K562 (cell line): Measurements from ENCODE around the gene GYS1. TPM values are rescaled to one million over a fixed set of nuclear protein-coding genes. Genes with fewer than 3 reads are reported as not detected.

Source experiments
- ATF2 ChIP-seq: sonication (generic); formaldehyde crosslinking; IDR thresholded peaks from 2 replicates; pipeline ENCODE4 v1.8.1; 2022; ENCODE audit warnings: missing genetic modification reagents
- BCLAF1 ChIP-seq, 2 experiments: fragments of 450-650 bp in 1 of 2; IDR thresholded peaks; 2 replicates each; pipeline ENCODE4 v1.6.1; 2011 to 2017; ENCODE audit warnings: low read depth in 2 of 2, antibody characterized with exemption in 1 of 2, borderline replicate concordance in 1 of 2, low read length in 1 of 2, mild to moderate bottlenecking in 1 of 2, mixed read lengths in 1 of 2; ENCODE audit not compliant: control insufficient read depth in 1 of 2
- HNRNPL ChIP-seq: fragments of 200-400 bp; formaldehyde crosslinking; IDR thresholded peaks from 2 replicates; pipeline ENCODE4 v1.6.1; 2017; ENCODE audit warnings: low read depth, mild to moderate bottlenecking, low read length
- KLF16 ChIP-seq: IDR thresholded peaks from 2 replicates; pipeline ENCODE4 v1.6.1; 2016; ENCODE audit warnings: antibody characterized with exemption
- MEF2D ChIP-seq: conservative IDR thresholded peaks from 2 replicates; pipeline ENCODE4 v1.6.1; 2016; ENCODE audit warnings: low read depth, missing genetic modification characterization, missing compliant biosample characterization
- MTA1 ChIP-seq: fragments of 450-650 bp; IDR thresholded peaks from 2 replicates; pipeline ENCODE4 v1.6.1; 2017; ENCODE audit warnings: borderline replicate concordance
- MYBL2 ChIP-seq, 2 experiments: fragments of 450-650 bp in 1 of 2; sonication (generic) in 1 of 2; formaldehyde crosslinking in 1 of 2; IDR thresholded peaks; 2 replicates each; pipeline versions ENCODE4 v1.6.1 to v1.8.1; 2017 to 2022; ENCODE audit warnings: borderline replicate concordance in 1 of 2, inconsistent platforms in 1 of 2, low read depth in 1 of 2, mild to moderate bottlenecking in 1 of 2, missing genetic modification reagents in 1 of 2, moderate library complexity in 1 of 2
- POLR3G ChIP-seq: IDR thresholded peaks from 2 replicates; pipeline ENCODE4 v1.6.1; 2011; ENCODE audit not compliant: insufficient read length, insufficient replicate concordance; ENCODE audit errors: extremely low read depth
- PRMT5 ChIP-seq: sonication (generic); formaldehyde crosslinking; IDR thresholded peaks from 2 replicates; pipeline ENCODE4 v1.5.0; 2020; ENCODE audit warnings: missing genetic modification reagents
- SMAD4 ChIP-seq: fragments of 250-450 bp; sonication (Bioruptor Pico); conservative IDR thresholded peaks from 2 replicates; pipeline ENCODE4 v1.8.0; 2021; ENCODE audit warnings: inconsistent platforms, mild to moderate bottlenecking, moderate library complexity
- STAT5B ChIP-seq: fragments of 250-450 bp; sonication (Bioruptor Pico); IDR thresholded peaks from 2 replicates; pipeline ENCODE4 v1.8.0; 2021; ENCODE audit warnings: mild to moderate bottlenecking, inconsistent platforms
- SUPT5H ChIP-seq: fragments of 450-650 bp; IDR thresholded peaks from 2 replicates; pipeline ENCODE4 v1.6.1; 2016
- TGIF2 ChIP-seq: sonication (generic); formaldehyde crosslinking; IDR thresholded peaks from 2 replicates; pipeline ENCODE4 v1.8.1; 2022; ENCODE audit warnings: mild to moderate bottlenecking, missing genetic modification reagents, moderate library complexity
- ZHX1 ChIP-seq: fragments of 150-350 bp; conservative IDR thresholded peaks from 2 replicates; pipeline ENCODE4 v1.6.1; 2014; ENCODE audit warnings: low read length
- ZNF263 ChIP-seq: sonication (generic); formaldehyde crosslinking; IDR thresholded peaks from 2 replicates; pipeline ENCODE4 v1.8.0; 2022; ENCODE audit warnings: mild to moderate bottlenecking, missing genetic modification reagents, borderline replicate concordance
- ZNF584 ChIP-seq: fragments of 200-800 bp; sonication (Bioruptor generic); IDR thresholded peaks from 2 replicates; pipeline ENCODE4 v1.6.1; 2016; ENCODE audit warnings: low read depth, mild to moderate bottlenecking, missing genetic modification characterization, missing compliant biosample characterization
- ZNF740 ChIP-seq, 3 experiments: fragments of 200-800 bp in 1 of 3; sonication (Bioruptor generic) in 1 of 3; sonication (generic) in 1 of 3; formaldehyde crosslinking in 1 of 3; IDR thresholded peaks; 2 replicates each; pipeline versions ENCODE4 v1.6.1 to v1.8.0; 2016 to 2022; ENCODE audit warnings: mild to moderate bottlenecking in 2 of 3, missing compliant biosample characterization in 2 of 3, missing genetic modification characterization in 2 of 3, missing genetic modification reagents in 1 of 3
- polyA plus RNA-seq, 8 experiments: library from polyadenylated mRNA; depleted of rRNA in 4 of 8; stranded (reverse) in 5 of 8; unstranded in 3 of 8; fragments of >200 nt; fragmentation: Nextera tagmentation in 2 of 8; fragmentation: Illumina TruSeq in 1 of 8; extraction: Ambion mirVana in 2 of 8; extraction: Trizol in 1 of 8; gene quantifications; 2 replicates each; pipeline versions ENCODE4 v1.2.1 to v1.2.3, GENCODE V29; 2011 to 2014; ENCODE audit warnings: inconsistent platforms in 1 of 8, missing spikeins in 1 of 8
- total RNA-seq, 7 experiments: library from RNA; depleted of rRNA in 6 of 7; stranded (reverse); fragments of >200 nt in 6 of 7; fragmentation: Illumina TruSeq in 2 of 7; extraction: Trizol in 2 of 7; gene quantifications; 2 replicates each; pipeline versions ENCODE4 v1.2.1 to v1.2.3, GENCODE V29; 2011 to 2021; ENCODE audit warnings: low replicate concordance in 1 of 7

The GYS1 gene
- total and polyA plus RNA-seq, 9 of the 15 experiments (the other 6 are each of a cell fraction or from before 2014, with no cell fraction given): 1.9 to 31.1 (median 15.2) TPM

GRCh38 chr19:48962029-48962848, 30.9 kb downstream of the GYS1 start (continued):
- TF ChIP-seq PRMT5 (CRISPR knock-in tag) (no peak), SUPT5H (peak; percentile 87), MEF2D (tag) (peak; percentile 48; the same call in 1 of the 2 replicates), ZNF584 (CRISPR knock-in tag) (no peak), ATF2 (CRISPR knock-in tag) (no peak), ZNF740 (CRISPR knock-in tag; IDR thresholded peaks at IDR 0.05) (peak; percentile 69; the same call in 1 of the 2 replicates), ZNF740 (tag; IDR thresholded peaks at IDR 0.05) (no peak; a peak in 1 of 4 replicates), STAT5B (CRISPR knock-in tag) (no peak), MTA1 (no peak; the same call in none of the 2 replicates), TGIF2 (CRISPR knock-in tag) (no peak), POLR3G (no peak), KLF16 (no peak), HNRNPL (0 out of 2 replicates have a peak, but pooled peaks have one; percentile 29), ZHX1 (no peak), ZNF263 (CRISPR knock-in tag) (peak; percentile 100), BCLAF1 (IDR thresholded peaks at IDR 0.05; ENCODE audit: borderline replicate concordance in 1 of 2, control insufficient read depth in 1 of 2, low read depth in 2 of 2, low read length in 1 of 2) (no peak), MYBL2 (IDR thresholded peaks at IDR 0.05; ENCODE audit: low read depth) (no peak), MYBL2 (CRISPR knock-in tag; IDR thresholded peaks at IDR 0.05; ENCODE audit: borderline replicate concordance) (no peak), SMAD4 (CRISPR knock-in tag) (peak; percentile 89)
